Lower leg skin (tissue), 4 donors: ENCODE data around the gene GNLY. TPM values are rescaled to one million over a fixed set of nuclear protein-coding genes. Genes with fewer than 3 reads are reported as not detected.
A peak's percentile ranks its signal among the peaks of the same experiment; 100 is the strongest.

Experiments used
- DNase-seq, 2 donors: peaks; one replicate each; pipeline ENCODE4 v3.0.0-alpha.2; 2019; ENCODE audit warnings: low spot score in 2 of 2
- H3K4me3 ChIP-seq: fragments of 200-600 bp; sonication (generic); 2 replicates; pipeline ENCODE4 v1.5.1; 2017; ENCODE audit warnings: mild to moderate bottlenecking, low read depth; ENCODE audit not compliant: poor library complexity, severe bottlenecking
- POLR2A ChIP-seq, 2 donors: fragments of 450-650 bp; IDR thresholded peaks; one replicate each; pipeline ENCODE4 v1.6.1; 2016 to 2017; ENCODE audit warnings: antibody characterized with exemption in 2 of 2, mild to moderate bottlenecking in 1 of 2, moderate library complexity in 1 of 2
- WGBS, 2 donors: methylation state at CpG; one replicate each; pipeline ENCODE4 v1.1.5; 2018; 5-methylcytosine and 5-hydroxymethylcytosine counted together
- intact Hi-C: fragments of 100-400 bp; cut with DNase I; formaldehyde crosslinking; loops from one replicate; pipeline ENCODE4 v1.15.0; 2023; ENCODE audit warnings: low total_unique reads
- total RNA-seq, 4 donors: library from RNA; depleted of rRNA; stranded (reverse); fragments of >200 nt; gene quantifications; one replicate each; pipeline ENCODE4 v1.1.0, GENCODE V29; 2016
- TF ChIP-seq, protein P1 (sequence below), 3 donors: fragments of 450-650 bp; IDR thresholded peaks; one replicate each; pipeline ENCODE4 v1.5.1; 2016; ENCODE audit warnings: antibody characterized with exemption in 3 of 3, mild to moderate bottlenecking in 3 of 3, moderate library complexity in 2 of 3

Gene GNLY
- total RNA-seq, 4 donors from 2014 or later, result 0.42 to 3.6 (median 1.3) TPM; not detected in 1

- no peak for TF ChIP-seq POLR2A (IDR thresholded peaks at IDR 0.05)
- TF ChIP-seq, protein P1, sequence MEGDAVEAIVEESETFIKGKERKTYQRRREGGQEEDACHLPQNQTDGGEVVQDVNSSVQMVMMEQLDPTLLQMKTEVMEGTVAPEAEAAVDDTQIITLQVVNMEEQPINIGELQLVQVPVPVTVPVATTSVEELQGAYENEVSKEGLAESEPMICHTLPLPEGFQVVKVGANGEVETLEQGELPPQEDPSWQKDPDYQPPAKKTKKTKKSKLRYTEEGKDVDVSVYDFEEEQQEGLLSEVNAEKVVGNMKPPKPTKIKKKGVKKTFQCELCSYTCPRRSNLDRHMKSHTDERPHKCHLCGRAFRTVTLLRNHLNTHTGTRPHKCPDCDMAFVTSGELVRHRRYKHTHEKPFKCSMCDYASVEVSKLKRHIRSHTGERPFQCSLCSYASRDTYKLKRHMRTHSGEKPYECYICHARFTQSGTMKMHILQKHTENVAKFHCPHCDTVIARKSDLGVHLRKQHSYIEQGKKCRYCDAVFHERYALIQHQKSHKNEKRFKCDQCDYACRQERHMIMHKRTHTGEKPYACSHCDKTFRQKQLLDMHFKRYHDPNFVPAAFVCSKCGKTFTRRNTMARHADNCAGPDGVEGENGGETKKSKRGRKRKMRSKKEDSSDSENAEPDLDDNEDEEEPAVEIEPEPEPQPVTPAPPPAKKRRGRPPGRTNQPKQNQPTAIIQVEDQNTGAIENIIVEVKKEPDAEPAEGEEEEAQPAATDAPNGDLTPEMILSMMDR (IDR thresholded peaks at IDR 0.05), result no peak
- WGBS, 2 donors, result 11 to 22% methylated on average over 19 of the region's 19 CpGs
- DNase-seq, result peak; percentile 69 to 95
- H3K4me3 ChIP-seq, result no peak overlapping the region
- intact Hi-C loops, result no loop called here
Observed at GRCh38 chr2:85741833-85742455, 47.8 kb downstream of the GNLY start.

DNA sequence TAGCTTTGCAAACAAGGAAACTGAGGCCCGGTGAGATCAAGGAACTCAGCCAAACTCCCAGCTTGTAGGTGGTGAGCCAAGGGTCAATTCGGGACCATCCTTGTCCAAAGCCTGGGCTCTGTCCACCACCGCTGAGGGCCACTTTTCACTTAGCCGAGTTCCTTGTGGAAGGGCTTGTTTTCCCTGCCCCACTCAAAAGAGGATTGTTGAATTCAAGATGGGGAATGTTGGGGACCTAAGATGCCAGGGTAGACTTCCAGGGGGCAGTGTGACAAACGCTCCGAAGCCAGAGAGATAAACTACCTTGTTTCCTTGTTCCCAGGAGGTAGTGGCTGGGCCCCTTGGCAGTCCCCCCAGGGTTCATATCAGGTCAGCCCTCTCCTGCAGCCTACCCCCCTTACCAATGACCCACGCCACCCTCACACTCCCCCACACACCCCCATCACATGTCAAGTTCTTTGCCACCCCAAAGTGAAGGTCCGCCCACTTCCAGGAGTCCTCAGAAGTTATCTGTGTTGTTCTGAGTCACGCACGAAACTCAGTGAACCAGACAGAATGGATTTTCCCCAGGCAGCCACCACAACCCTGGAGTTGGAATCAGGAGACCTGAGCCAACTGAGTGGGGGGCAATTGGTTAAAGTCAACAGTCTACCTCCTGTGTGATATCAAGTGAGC is 49.3 kb downstream of the GNLY start:
- TF ChIP-seq POLR2A (IDR thresholded peaks at IDR 0.05), result no peak
- TF ChIP-seq, protein P1 (IDR thresholded peaks at IDR 0.05), result no peak
- 67 to 70% methylated on average over 10 of the region's 10 CpGs for WGBS, 2 donors
- peak in 1 of 2 donors; percentile 84 for DNase-seq
- no peak overlapping the region for H3K4me3 ChIP-seq
- intact Hi-C loops, result no loop called here

- peak in 1 of 2 donors; percentile 78 for DNase-seq
- TF ChIP-seq, protein P1 (IDR thresholded peaks at IDR 0.05), result no peak
- no peak for TF ChIP-seq POLR2A (IDR thresholded peaks at IDR 0.05)
- intact Hi-C loops, result no loop called here
- 56 to 58% methylated on average over 4 of the region's 4 CpGs for WGBS, 2 donors
- no peak overlapping the region for H3K4me3 ChIP-seq
Observed at GRCh38 chr2:85744055-85744454, 49.9 kb downstream of the GNLY start.

DNA sequence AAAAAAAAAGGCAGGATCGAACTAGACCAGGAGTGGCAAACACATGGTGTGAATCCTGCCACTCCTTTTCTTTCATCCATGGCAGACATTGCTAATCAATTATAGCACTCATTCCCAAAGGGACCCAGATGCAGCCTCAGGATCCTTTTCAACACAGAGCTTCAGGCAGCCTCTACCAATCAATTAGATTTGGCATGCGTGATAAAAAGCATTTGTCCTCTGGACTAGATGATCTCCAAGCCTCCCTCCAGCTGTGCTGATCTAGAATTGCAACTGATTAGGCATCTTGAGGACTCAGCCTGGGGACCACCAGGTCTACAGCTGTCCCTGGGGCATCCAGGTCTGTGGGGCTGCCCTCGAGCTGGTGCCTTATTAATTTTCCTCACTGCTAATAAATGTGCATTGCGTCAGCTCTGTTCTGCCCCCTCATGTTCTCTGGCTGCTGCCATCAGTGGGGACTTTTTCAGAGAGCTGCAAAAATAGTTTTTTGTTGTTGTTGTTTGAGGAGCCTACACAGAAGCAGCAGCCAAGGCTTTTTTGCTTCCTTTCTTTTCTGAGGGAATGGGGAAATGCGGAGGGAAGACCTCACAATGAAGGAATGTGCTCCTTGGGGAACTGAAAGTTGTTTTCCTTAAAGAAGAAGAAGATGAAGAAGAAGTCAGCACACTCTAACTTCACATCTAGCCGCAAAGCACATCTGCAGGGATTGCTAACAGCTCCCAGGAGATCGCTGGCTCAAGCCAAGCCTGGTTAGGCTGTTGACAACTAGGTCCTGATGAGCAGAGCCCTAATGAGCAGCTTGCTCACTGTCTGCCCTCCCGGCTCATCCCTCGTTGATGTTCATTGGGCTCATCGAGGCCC is 50.8 kb downstream of the GNLY start:
- peak; percentile 81 to 94 for DNase-seq
- H3K4me3 ChIP-seq, result no peak overlapping the region
- intact Hi-C loops, result no loop called here

DNA sequence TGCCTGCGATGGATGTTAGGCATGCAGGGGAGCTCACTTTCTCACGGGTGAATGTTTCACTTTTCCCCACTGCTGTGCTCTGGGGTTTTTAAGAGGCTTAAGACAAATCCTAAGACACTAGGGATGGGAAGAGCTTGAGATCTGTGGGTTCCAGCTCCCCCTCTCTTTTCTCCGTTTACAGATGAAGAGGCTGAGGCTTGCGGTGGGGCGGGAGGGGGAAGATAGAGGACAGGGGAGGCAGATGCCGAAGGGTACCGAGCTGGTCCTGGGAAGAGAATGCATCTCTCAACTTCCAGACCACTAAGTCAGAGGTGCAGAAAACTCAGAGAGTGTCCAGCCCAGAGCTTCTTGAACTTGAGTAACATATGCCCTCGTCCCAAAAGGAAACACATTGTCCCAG is 51.5 kb downstream of the GNLY start:
- DNase-seq, result no peak
- 45 to 50% methylated on average over 8 of the region's 8 CpGs for WGBS, 2 donors
- intact Hi-C loops, result no loop called here
- H3K4me3 ChIP-seq, result no peak overlapping the region
- TF ChIP-seq, protein P1 (IDR thresholded peaks at IDR 0.05), result no peak
- TF ChIP-seq POLR2A (IDR thresholded peaks at IDR 0.05), result no peak

More for the DNA sequence above, 50.8 kb downstream of the GNLY start:
- 34 to 43% methylated on average over 10 of the region's 10 CpGs for WGBS, 2 donors
- no peak for TF ChIP-seq POLR2A (IDR thresholded peaks at IDR 0.05)
- TF ChIP-seq, protein P1 (IDR thresholded peaks at IDR 0.05), result no peak
